ENCODE data around the gene ATP6V0C. TPM values are rescaled to one million over a fixed set of nuclear protein-coding genes. Genes with fewer than 3 reads are reported as not detected.
"Not testable (repeated sequence)": the region's sequence is repeated elsewhere in the genome, so short reads cannot be mapped to it uniquely, and the experiment has no call there.

The ATP6V0C gene
- total RNA-seq, 8 experiments from 2014 or later, result 24.7 to 75.3 (median 47.4) TPM

DNA sequence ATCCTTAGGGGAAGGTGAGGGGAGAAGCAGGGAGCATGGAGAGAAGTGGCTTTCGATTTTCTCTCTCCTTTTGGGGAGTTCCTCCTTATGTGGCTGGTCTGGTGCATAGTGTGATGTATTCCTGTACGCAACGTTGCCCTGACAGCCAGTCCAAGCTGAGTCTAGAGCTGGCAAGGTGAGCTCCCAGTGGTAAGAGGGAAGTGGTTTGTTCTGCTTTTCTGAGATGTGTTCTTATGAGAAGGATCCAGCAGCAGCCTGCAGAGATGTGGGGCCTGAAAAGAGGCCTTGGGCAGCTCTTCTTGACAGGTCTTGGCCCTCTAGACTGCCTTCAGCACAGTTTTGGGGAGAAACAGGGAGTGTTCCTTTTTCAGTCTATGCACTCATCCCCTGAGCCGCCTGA lies 27.2 kb downstream of the ATP6V0C start:
- H3K27ac ChIP-seq; H3K4me3 ChIP-seq; ATAC-seq (replicated peaks in 6 of 8); in situ Hi-C loops (cut with MboI; ENCODE audit: low pct_unique_long_range_greater_than_20kb in 2 of 9, low sequenced_read_pairs in 9 of 9, unreplicated experiment in 9 of 9): not testable (repeated sequence)
- WGBS, 10 experiments, result no CpG with 5 or more reads among the region's 4 CpGs
- H3K4me1 ChIP-seq (replicated peaks in 1 of 2), result peaks cover 10 to 13% of the 10 kb centered on the region in 2 donors

GRCh38 chr16:2541409-2541808 lies 27.7 kb downstream of the ATP6V0C start:
- H3K4me3 ChIP-seq; ATAC-seq (replicated peaks in 6 of 8); in situ Hi-C loops (cut with MboI; ENCODE audit: low pct_unique_long_range_greater_than_20kb in 2 of 9, low sequenced_read_pairs in 9 of 9, unreplicated experiment in 9 of 9); H3K27ac ChIP-seq: not testable (repeated sequence)
- 67 to 100% (median 95%) methylated on average over 1 to 3 of the region's 6 CpGs; no CpG with 5 or more reads in 7 of the 10 experiments for WGBS, 10 experiments
- peaks cover 10 to 13% of the 10 kb centered on the region in 2 donors for H3K4me1 ChIP-seq (replicated peaks in 1 of 2)

- H3K27ac ChIP-seq; H3K4me3 ChIP-seq; ATAC-seq (replicated peaks in 6 of 8); in situ Hi-C loops (cut with MboI; ENCODE audit: low pct_unique_long_range_greater_than_20kb in 2 of 9, low sequenced_read_pairs in 9 of 9, unreplicated experiment in 9 of 9): not testable (repeated sequence)
- 67 to 100% (median 96%) methylated on average over 3 to 6 of the region's 14 CpGs; no CpG with 5 or more reads in 5 of the 10 experiments for WGBS, 10 experiments
- peaks cover 8 to 10% of the 10 kb centered on the region in 2 donors for H3K4me1 ChIP-seq (replicated peaks in 1 of 2)
Observed at GRCh38 chr16:2543771-2544170, 30.0 kb downstream of the ATP6V0C start.

DNA sequence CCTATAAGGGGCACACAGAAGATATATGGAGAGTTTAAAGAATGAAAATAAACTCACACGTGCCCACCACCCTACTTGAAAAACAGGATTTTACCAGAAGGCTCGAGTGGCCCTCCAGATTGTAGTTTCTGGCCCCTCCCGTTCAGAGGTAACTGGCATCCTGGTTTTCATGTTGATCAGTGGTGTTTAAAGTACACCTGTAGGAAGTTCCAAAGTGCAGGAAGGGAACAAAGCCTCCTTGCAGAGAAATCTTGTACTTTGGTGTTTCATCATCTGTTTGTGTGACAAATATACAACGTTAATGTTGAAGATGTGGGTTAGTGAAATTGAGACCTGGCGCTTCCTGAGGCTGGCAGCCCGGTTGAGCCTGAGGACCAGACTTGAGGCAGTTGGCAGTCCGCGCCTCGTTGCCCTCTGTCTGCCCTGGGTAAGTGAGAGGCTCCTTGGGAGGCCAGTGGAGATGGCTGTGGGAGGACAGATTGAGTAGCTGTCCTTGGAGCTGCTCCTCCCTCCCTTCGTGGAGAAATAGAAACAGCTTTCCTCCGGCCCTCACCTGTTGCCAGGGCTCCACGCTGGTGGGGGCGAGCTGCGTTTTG lies 36.6 kb downstream of the ATP6V0C start:
- no CpG with 5 or more reads among the region's 14 CpGs for WGBS, 10 experiments
- ATAC-seq (replicated peaks in 6 of 8); H3K27ac ChIP-seq; H3K4me1 ChIP-seq (replicated peaks in 1 of 2); H3K4me3 ChIP-seq; in situ Hi-C loops (cut with MboI; ENCODE audit: low pct_unique_long_range_greater_than_20kb in 2 of 9, low sequenced_read_pairs in 9 of 9, unreplicated experiment in 9 of 9): not testable (repeated sequence)

DNA sequence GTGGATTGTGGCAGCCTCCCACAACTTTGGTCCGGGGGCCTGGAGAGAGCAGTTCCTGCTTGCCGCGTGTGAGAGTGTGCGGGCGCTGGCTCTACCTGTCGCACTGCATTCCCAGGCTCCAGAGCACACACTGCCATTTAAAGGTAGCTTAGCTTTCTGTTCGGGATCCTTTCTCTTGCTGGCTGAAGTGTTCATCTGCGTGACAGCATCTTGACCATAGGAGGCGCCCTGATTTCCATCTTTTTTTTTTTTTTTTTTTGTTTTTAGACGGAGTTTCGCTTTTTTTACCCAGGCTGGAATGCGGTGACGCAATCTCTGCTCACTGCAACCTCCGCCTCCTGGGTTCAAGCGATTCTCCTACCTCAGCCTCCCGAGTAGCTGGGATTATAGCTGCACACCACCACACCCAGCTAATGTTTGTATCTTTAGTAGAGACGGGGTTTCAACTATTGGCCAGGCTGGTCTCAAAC lies 37.7 kb downstream of the ATP6V0C start:
- peak in 1 of 8 experiments; percentile 15 for ATAC-seq (replicated peaks in 6 of 8)
- 20 to 100% (median 64%) methylated on average over 1 to 10 of the region's 17 CpGs; no CpG with 5 or more reads in 3 of the 10 experiments for WGBS, 10 experiments
- H3K27ac ChIP-seq; H3K4me3 ChIP-seq; H3K4me1 ChIP-seq (replicated peaks in 1 of 2); in situ Hi-C loops (cut with MboI; ENCODE audit: low pct_unique_long_range_greater_than_20kb in 2 of 9, low sequenced_read_pairs in 9 of 9, unreplicated experiment in 9 of 9): not testable (repeated sequence)

DNA sequence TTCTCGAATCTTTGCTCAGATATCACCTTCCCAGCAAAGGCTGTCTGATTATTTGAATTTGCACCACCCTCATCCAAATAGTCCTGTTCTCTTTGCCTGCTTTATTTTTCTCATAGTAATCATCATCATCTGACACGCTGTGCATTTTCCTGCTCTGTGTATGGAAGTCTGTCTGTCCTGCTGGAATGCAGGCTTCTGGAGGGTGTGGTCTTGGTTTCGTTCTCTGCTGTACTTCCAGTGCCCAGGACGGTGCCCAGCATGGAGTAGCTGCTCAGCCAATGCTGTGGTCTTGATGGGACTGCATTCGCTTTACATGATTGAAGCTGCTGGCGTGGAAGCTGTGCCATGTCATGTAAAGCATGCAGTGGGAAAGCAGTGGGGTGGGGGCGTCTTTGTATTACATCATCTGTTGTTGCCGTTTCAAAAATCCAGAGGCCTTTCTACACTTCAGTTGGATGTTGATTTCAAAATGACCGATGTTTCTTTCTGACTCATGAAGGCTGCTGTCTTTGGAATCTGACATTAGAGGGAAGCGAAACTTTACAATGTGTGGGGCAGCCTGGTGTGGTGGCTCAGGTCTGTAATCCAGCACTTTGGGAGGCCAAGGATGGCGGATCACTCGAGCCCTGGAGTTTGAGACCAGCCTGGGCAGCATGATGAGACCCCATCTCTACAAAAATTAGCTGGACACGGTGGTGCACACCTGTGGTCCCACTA lies 41.1 kb downstream of the ATP6V0C start:
- in situ Hi-C loops (cut with MboI; ENCODE audit: low pct_unique_long_range_greater_than_20kb in 2 of 9, low sequenced_read_pairs in 9 of 9, unreplicated experiment in 9 of 9); H3K4me3 ChIP-seq; H3K4me1 ChIP-seq (replicated peaks in 1 of 2); H3K27ac ChIP-seq: not testable (repeated sequence)
- peak in 3 of 8 experiments; percentile 24 to 90 (median 88) for ATAC-seq (replicated peaks in 6 of 8)
- no CpG with 5 or more reads among the region's 13 CpGs for WGBS, 10 experiments

DNA sequence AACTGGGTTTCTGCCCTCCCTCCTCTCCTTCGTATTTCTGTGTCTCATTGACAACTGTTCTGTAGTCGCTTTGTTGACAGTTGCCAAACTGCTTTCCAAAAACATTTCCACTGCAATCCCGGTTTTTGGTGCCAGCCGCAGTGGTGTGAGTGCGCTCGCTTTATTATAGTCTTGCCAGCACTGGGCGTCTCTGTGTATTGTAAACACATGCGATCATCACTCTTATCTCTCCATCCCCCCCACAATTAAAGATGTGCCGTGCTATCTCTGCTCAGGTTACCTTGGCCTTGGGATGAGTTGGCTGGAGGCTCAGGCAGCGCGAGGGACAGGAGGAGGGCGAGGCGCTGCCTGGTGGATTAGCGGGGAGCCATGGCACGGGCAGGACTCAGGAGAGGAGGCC lies 43.4 kb downstream of the ATP6V0C start:
- in situ Hi-C loops (cut with MboI; ENCODE audit: low pct_unique_long_range_greater_than_20kb in 2 of 9, low sequenced_read_pairs in 9 of 9, unreplicated experiment in 9 of 9); H3K27ac ChIP-seq: not testable (repeated sequence)
- WGBS, 10 experiments, result no CpG with 5 or more reads among the region's 15 CpGs

DNA sequence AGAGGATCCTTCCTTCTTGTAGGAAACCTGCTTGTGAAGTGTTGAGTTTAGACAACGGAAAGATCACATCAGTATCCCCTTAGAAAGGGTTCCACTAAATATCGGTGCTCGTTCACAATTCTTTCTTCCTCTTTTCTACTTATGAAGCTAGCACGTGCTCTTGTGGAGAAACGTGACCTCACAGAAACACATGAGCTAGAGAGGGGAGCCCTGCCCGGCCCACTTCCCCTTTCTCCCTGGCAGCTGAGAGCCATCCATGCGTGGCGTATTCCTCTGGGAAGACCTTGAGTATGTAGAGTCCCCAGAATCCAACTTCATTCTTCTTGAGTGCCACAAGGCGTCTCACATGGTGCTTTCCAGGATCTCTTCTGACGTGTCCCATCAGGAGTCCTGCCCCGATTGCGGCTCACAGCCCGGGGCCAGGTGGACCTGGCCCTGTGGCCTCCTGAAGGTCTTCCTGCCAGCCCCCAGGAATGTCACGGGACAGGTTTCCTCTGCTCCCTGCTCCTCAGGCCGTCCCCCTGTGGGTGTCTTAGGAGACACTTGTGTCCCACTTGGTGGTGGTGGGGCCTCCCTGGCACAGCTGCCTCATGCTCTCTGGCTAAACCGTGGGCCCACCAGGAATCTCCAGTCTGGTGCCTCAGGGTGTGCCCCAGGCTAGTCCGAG lies 46.5 kb downstream of the ATP6V0C start:
- H3K4me3 ChIP-seq; in situ Hi-C loops (cut with MboI; ENCODE audit: low pct_unique_long_range_greater_than_20kb in 2 of 9, low sequenced_read_pairs in 9 of 9, unreplicated experiment in 9 of 9); H3K4me1 ChIP-seq (replicated peaks in 1 of 2); H3K27ac ChIP-seq: not testable (repeated sequence)
- peak in 1 of 8 experiments; percentile 50 for ATAC-seq (replicated peaks in 6 of 8)
- no CpG with 5 or more reads among the region's 17 CpGs for WGBS, 10 experiments

More for the DNA sequence above, 43.4 kb downstream of the ATP6V0C start:
- ATAC-seq (replicated peaks in 6 of 8); H3K4me3 ChIP-seq; H3K4me1 ChIP-seq (replicated peaks in 1 of 2): not testable (repeated sequence)

DNA sequence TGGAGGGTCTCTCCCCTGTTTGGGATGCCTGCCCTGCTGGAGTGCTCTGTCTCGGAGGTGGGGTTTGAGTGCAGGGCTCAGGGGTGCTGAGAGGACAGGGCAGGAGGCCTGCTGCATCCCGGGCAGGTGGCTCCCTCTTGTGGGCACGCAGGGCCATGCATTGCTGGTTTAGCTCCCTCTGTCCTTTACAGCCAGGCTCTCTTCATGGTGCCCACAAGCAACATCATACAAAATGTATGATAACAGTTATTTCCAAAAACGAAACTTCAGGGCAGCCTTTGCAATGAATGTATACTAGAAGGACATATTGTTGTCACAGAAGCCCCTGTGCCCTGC lies 47.0 kb downstream of the ATP6V0C start:
- H3K4me3 ChIP-seq; H3K27ac ChIP-seq; H3K4me1 ChIP-seq (replicated peaks in 1 of 2); in situ Hi-C loops (cut with MboI; ENCODE audit: low pct_unique_long_range_greater_than_20kb in 2 of 9, low sequenced_read_pairs in 9 of 9, unreplicated experiment in 9 of 9): not testable (repeated sequence)
- ATAC-seq (replicated peaks in 6 of 8), result peak; percentile 82 to 99 (median 91)
- no CpG with 5 or more reads among the region's 4 CpGs for WGBS, 10 experiments

DNA sequence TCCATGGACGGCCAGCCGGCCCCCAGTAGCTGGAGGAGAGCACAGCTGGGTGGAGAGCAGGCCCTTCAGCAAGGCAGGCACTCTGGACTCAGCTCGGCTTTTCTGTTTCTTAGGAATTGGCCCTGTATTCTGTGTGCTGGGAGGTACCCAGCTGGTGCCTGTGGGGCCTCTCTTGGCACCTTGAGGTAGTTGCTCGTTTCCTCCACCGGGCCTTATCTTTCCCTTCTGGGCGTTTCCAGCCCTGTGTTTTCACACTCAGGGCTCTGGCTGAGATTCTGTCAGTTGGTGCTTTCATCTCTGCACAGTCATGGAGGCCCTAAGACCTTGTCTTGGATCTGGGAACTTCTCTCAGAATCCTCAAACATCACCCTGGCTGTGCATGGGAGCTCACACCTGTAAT lies 53.8 kb downstream of the ATP6V0C start:
- H3K27ac ChIP-seq; ATAC-seq (replicated peaks in 6 of 8); H3K4me1 ChIP-seq (replicated peaks in 1 of 2); H3K4me3 ChIP-seq; in situ Hi-C loops (cut with MboI; ENCODE audit: low pct_unique_long_range_greater_than_20kb in 2 of 9, low sequenced_read_pairs in 9 of 9, unreplicated experiment in 9 of 9): not testable (repeated sequence)
- WGBS, 10 experiments, result no CpG with 5 or more reads among the region's 6 CpGs

- H3K27ac ChIP-seq; H3K4me1 ChIP-seq (replicated peaks in 1 of 2); H3K4me3 ChIP-seq; in situ Hi-C loops (cut with MboI; ENCODE audit: low pct_unique_long_range_greater_than_20kb in 2 of 9, low sequenced_read_pairs in 9 of 9, unreplicated experiment in 9 of 9): not testable (repeated sequence)
- no CpG with 5 or more reads among the region's 11 CpGs for WGBS, 10 experiments
- peak in 3 of 8 experiments; percentile 37 to 67 (median 44) for ATAC-seq (replicated peaks in 6 of 8)
Observed at GRCh38 chr16:2568573-2568972, 54.8 kb downstream of the ATP6V0C start.

Measured in motor neuron (in vitro differentiated cells).